Lower leg skin (tissue), 4 donors: ENCODE results near the gene HS6ST1. TPM values are rescaled to one million over a fixed set of nuclear protein-coding genes. Genes with fewer than 3 reads are reported as not detected.
"Not testable (repeated sequence)": the region's sequence is repeated elsewhere in the genome, so short reads cannot be mapped to it uniquely, and the experiment has no call there.

Experiments
- DNase-seq, 2 donors: peaks; one replicate each; pipeline ENCODE4 v3.0.0-alpha.2; 2019; ENCODE audit warnings: low spot score in 2 of 2
- H3K4me3 ChIP-seq: fragments of 200-600 bp; sonication (generic); 2 replicates; pipeline ENCODE4 v1.5.1; 2017; ENCODE audit warnings: mild to moderate bottlenecking, low read depth; ENCODE audit not compliant: poor library complexity, severe bottlenecking
- CTCF ChIP-seq, 3 donors: fragments of 450-650 bp; IDR thresholded peaks; one replicate each; pipeline ENCODE4 v1.5.1; 2016; ENCODE audit warnings: antibody characterized with exemption in 3 of 3, mild to moderate bottlenecking in 3 of 3, moderate library complexity in 2 of 3
- POLR2A ChIP-seq, 2 donors: fragments of 450-650 bp; IDR thresholded peaks; one replicate each; pipeline ENCODE4 v1.6.1; 2016 to 2017; ENCODE audit warnings: antibody characterized with exemption in 2 of 2, mild to moderate bottlenecking in 1 of 2, moderate library complexity in 1 of 2
- WGBS, 2 donors: methylation state at CpG; one replicate each; pipeline ENCODE4 v1.1.5; 2018; 5-methylcytosine and 5-hydroxymethylcytosine counted together
- intact Hi-C: fragments of 100-400 bp; cut with DNase I; formaldehyde crosslinking; loops from one replicate; pipeline ENCODE4 v1.15.0; 2023; ENCODE audit warnings: low total_unique reads
- total RNA-seq, 4 donors: library from RNA; depleted of rRNA; stranded (reverse); fragments of >200 nt; gene quantifications; one replicate each; pipeline ENCODE4 v1.1.0, GENCODE V29; 2016

HS6ST1 gene
- total RNA-seq, 4 donors from 2014 or later, result 50.2 to 88.9 (median 69.3) TPM

GRCh38 chr2:128261245-128262128, 57.2 kb downstream of the HS6ST1 start:
- peak in 1 of 2 donors; percentile 84 for DNase-seq
- no peak overlapping the region for H3K4me3 ChIP-seq
- TF ChIP-seq POLR2A (IDR thresholded peaks at IDR 0.05) (no peak), CTCF (IDR thresholded peaks at IDR 0.05) (no peak)
- intact Hi-C loops, result no loop called here
- 71 to 77% methylated on average over 26 of the region's 26 CpGs for WGBS, 2 donors

- DNase-seq, result peak; percentile 50 to 91
- H3K4me3 ChIP-seq, result no peak overlapping the region
- intact Hi-C loops, result no loop called here
- TF ChIP-seq CTCF (IDR thresholded peaks at IDR 0.05) (no peak), POLR2A (IDR thresholded peaks at IDR 0.05) (no peak)
- WGBS, 2 donors, result 37 to 40% methylated on average over 17 to 23 of the region's 24 CpGs
Measured at GRCh38 chr2:128260239-128261138, 58.2 kb downstream of the HS6ST1 start.

GRCh38 chr2:128259585-128259984, 59.1 kb downstream of the HS6ST1 start:
- WGBS, 2 donors, result 95% methylated on average over 5 of the region's 5 CpGs
- intact Hi-C loops, result no loop called here
- TF ChIP-seq POLR2A (IDR thresholded peaks at IDR 0.05) (no peak), CTCF (IDR thresholded peaks at IDR 0.05) (no peak)
- DNase-seq, result no peak
- no peak overlapping the region for H3K4me3 ChIP-seq

- peak in 1 of 2 donors; percentile 75 for DNase-seq
- TF ChIP-seq CTCF (IDR thresholded peaks at IDR 0.05) (no peak), POLR2A (IDR thresholded peaks at IDR 0.05) (no peak)
- H3K4me3 ChIP-seq, result no peak overlapping the region
- intact Hi-C loops, result no loop called here
- 73 to 95% methylated on average over 6 of the region's 6 CpGs for WGBS, 2 donors
Measured at GRCh38 chr2:128258218-128258617, 60.5 kb downstream of the HS6ST1 start.

- H3K4me3 ChIP-seq, result no peak overlapping the region
- 94 to 99% methylated on average over 6 of the region's 6 CpGs for WGBS, 2 donors
- peak in 1 of 2 donors; percentile 68 for DNase-seq
- no peak for TF ChIP-seq POLR2A (IDR thresholded peaks at IDR 0.05)
- no peak for TF ChIP-seq CTCF (IDR thresholded peaks at IDR 0.05)
- intact Hi-C loops, result no loop called here
Measured at GRCh38 chr2:128252501-128252900, 66.2 kb downstream of the HS6ST1 start.

GRCh38 chr2:128252086-128252485, 66.6 kb downstream of the HS6ST1 start:
- H3K4me3 ChIP-seq, intact Hi-C loops: not testable (repeated sequence)
- WGBS, 2 donors, result 93 to 95% methylated on average over 6 of the region's 6 CpGs
- peak in 1 of 2 donors; percentile 40 for DNase-seq
